SK-N-MC (cell line): ENCODE results near the gene LARP1B.
"Not testable (repeated sequence)": the region's sequence is repeated elsewhere in the genome, so short reads cannot be mapped to it uniquely, and the experiment has no call there.

Experiments
- DNase-seq: peaks from one replicate; pipeline ENCODE4 v3.0.0-alpha.2; 2011; ENCODE audit warnings: low read depth, low spot score
- H3K27ac ChIP-seq: fragments of 200-600 bp; sonication (generic); 2 replicates; pipeline ENCODE4 v1.5.1; 2016; ENCODE audit warnings: mixed run types
- H3K36me3 ChIP-seq: fragments of 200-600 bp; sonication (generic); 2 replicates; pipeline ENCODE4 v1.6.1; 2017; ENCODE audit warnings: antibody characterized with exemption, low read length, mixed read lengths; ENCODE audit not compliant: insufficient read depth
- H3K4me3 ChIP-seq: fragments of 200-600 bp; sonication (generic); 2 replicates; pipeline ENCODE4 v1.5.1; 2016
- H3K9ac ChIP-seq: fragments of 200-600 bp; sonication (generic); 2 replicates; pipeline ENCODE4 v1.8.0; 2017; ENCODE audit warnings: mixed run types, mixed read lengths; ENCODE audit not compliant: insufficient read length
- H3K9me3 ChIP-seq: fragments of 200-600 bp; sonication (generic); 2 replicates; pipeline ENCODE4 v1.6.1; 2017; ENCODE audit warnings: low read depth, mild to moderate bottlenecking, antibody characterized with exemption, low read length, moderate library complexity, mixed read lengths
- EZH2 ChIP-seq: fragments of 200-600 bp; sonication (generic); IDR thresholded peaks from one replicate; pipeline ENCODE4 v1.6.1; 2017; ENCODE audit warnings: antibody characterized with exemption
- FOXP2 ChIP-seq: optimal IDR thresholded peaks from 2 replicates; pipeline ENCODE3; 2011; ENCODE audit warnings: mild to moderate bottlenecking, moderate library complexity; ENCODE audit not compliant: insufficient read depth; ENCODE audit errors: extremely low read length, control extremely low read depth
- POLR2AphosphoS5 ChIP-seq: IDR thresholded peaks from 2 replicates; pipeline ENCODE4 v1.6.1; 2012; ENCODE audit warnings: mild to moderate bottlenecking, low read depth, low read length, borderline replicate concordance

The LARP1B gene

DNA sequence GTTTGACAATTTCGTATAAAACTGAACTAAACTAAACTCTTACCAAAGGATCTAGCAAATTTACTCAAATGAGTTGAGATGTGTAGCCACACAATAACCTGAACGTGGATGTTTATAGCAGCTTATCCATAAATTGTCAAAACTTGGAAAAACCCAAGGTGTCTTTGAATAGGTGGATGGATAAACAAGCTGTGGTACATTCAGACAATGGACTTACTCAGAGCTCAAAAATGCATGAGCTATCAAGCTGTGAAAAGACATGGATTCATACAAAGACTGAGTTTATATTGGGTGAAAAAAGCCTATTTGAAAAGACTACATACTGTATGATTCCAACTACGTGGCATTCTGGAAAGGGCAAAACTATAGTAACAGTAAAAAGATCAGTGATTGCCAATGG is 69.5 kb downstream of the LARP1B start:
- no peaks in the 10 kb centered on the region for H3K9me3 ChIP-seq
- DNase-seq, result no peak
- TF ChIP-seq POLR2AphosphoS5 (no peak), FOXP2 (no peak), EZH2 (no peak)
- no peak overlapping the region for H3K4me3 ChIP-seq
- H3K27ac ChIP-seq, result no peak overlapping the region
- no peak overlapping the region for H3K9ac ChIP-seq
- H3K36me3 ChIP-seq, result no peaks in the 10 kb centered on the region

DNA sequence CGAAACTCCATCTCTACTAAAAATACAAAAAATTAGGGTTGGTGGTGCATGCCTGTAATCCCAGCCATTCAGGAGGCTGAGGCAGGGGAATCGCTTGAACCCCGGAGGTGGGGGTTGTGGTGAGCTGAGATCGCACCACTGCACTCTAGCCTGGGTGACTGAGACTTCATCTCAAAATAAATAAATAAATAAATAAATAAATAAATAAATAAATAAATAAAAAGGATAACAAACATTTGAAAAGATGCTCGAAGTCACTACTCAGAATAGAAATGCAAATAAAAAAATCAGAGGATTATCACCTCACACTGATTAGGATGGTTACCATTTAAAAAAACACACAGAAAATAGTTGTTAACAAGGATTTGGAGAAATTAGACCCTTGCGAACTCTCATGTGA is 73.8 kb downstream of the LARP1B start:
- H3K27ac ChIP-seq, result no peak overlapping the region
- H3K9me3 ChIP-seq, result no peaks in the 10 kb centered on the region
- no peaks in the 10 kb centered on the region for H3K36me3 ChIP-seq
- no peak overlapping the region for H3K4me3 ChIP-seq
- H3K9ac ChIP-seq, result no peak overlapping the region
- DNase-seq, result no peak
- TF ChIP-seq FOXP2 (no peak), EZH2 (no peak), POLR2AphosphoS5 (no peak)

DNA sequence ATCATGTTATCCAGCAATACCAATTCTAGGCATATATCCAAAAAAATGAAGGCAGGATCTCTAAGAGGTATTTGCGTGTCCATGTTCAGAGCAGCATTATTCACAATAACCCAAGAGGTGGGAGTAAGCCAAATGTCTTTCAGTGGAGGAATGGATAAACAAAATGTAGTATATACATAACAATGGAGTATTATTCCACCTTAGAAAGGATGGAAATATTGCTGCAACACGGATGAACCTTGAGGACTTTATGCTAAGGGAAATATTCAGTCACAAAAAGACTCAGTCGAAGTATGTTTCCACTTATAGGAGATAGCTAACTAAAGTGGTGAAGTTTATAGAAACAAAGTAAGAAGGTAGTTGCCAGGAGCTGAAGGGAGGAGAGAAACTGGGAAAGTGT is 74.3 kb downstream of the LARP1B start:
- Histone ChIP-seq H3K9me3 (no peaks in the 10 kb centered on the region), H3K36me3 (no peaks in the 10 kb centered on the region), H3K4me3 (no peak overlapping the region), H3K27ac (no peak overlapping the region), H3K9ac (no peak overlapping the region)
- DNase-seq, result no peak
- TF ChIP-seq POLR2AphosphoS5, result no peak

DNA sequence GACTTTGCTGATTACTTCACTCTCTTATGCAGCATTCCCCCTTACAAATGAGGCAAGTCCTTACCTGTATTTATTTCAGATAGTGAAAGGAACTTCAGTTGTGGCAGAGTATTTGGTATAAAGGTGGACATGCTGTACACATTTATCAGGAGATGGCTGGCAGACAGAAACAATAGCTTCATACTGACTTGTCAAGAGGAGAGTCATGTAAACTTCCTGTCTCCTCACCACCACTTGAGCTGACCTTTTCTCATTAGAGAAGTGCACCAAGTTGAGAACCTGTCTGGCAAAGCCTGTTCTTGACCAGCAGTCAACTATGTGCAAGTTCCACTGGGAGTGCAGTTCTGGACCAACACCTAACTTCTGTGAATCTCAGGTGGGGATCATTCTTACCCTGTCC is 80.8 kb downstream of the LARP1B start:
- Histone ChIP-seq H3K9me3 (no peaks in the 10 kb centered on the region), H3K27ac (no peak overlapping the region), H3K36me3 (no peaks in the 10 kb centered on the region), H3K4me3 (no peak overlapping the region), H3K9ac (no peak overlapping the region)
- no peak for DNase-seq
- TF ChIP-seq POLR2AphosphoS5 (no peak), FOXP2 (no peak), EZH2 (no peak)

DNA sequence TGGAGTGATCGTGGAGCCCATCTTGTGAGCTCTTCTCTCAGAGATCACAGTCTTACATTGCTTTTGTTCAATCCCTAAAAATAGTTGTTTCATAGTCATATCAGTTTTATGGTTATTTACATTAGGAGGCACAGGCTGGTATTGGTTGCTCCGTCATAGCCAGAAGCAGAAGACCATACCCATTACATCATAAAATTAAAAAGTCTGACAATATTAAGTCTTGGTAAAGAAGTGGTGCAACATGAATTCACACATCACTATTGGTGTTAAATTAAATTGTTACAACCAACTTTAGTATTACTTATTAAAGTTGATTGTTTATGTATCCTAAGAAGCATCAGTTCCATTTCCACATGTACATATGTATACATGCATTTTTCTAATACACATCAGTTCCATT is 84.6 kb downstream of the LARP1B start:
- H3K9me3 ChIP-seq, result no peaks in the 10 kb centered on the region
- no peak overlapping the region for H3K9ac ChIP-seq
- H3K27ac ChIP-seq, result no peak overlapping the region
- H3K36me3 ChIP-seq, result no peaks in the 10 kb centered on the region
- DNase-seq, result no peak
- H3K4me3 ChIP-seq, result no peak overlapping the region
- TF ChIP-seq POLR2AphosphoS5 (no peak), EZH2 (no peak), FOXP2 (no peak)

DNA sequence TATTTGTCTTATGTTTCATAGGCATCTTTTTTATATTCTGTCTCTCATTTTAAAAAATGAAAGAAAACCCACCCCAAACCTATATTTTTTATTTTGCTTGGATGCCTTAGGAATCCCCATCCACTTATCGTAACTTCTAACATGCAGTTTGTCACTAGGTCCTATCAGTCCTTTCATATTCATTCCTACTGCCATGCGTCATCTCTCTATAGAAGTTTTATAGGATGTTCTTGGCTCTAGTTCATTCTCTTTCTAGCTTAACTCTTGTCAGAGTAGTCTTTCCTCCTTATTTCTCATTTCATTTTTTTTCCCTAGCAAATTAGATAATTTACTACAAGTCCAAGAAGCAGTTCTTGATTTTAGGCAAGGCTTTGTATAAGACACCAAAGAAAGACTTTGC is 92.7 kb downstream of the LARP1B start:
- H3K9me3 ChIP-seq, result no peaks in the 10 kb centered on the region; the same call in 1 of the 2 replicates
- TF ChIP-seq FOXP2, result no peak
- no peak for TF ChIP-seq EZH2
- TF ChIP-seq POLR2AphosphoS5, result no peak
- H3K9ac ChIP-seq, result no peak overlapping the region

DNA sequence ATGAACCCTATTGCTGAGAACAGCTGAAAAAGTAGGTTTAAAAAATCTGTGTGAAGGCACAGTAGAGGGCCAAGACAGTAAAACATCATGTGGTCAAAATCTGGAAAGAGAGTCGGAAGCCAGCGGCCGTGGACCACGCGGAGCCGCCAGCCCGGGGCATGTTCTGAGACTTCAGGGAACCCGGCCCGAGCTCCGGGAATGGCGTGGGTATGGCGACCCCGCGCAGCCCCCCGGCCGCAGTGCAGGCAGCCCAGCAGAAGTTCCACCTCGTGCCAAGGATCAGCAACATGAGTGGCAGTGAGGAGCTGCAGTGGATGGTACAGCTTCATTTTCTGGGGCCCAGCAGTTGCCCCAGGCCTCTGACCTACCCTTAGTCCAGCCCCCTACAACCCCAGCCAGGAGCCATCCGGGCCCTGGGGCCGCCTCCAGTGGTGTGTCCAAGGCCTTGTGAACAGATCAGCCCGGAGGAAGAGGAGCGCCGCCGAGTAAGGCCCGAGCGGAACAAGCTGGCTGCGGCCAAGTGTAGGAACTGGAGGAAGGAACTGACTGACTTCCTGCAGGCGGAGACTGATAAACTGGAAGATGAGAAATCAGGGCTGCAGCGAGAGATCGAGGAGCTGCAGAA is 94.2 kb downstream of the LARP1B start:
- H3K27ac ChIP-seq, result no peak overlapping the region
- DNase-seq, result no peak
- no peaks in the 10 kb centered on the region; the same call in 1 of the 2 replicates for H3K36me3 ChIP-seq
- no peaks in the 10 kb centered on the region; the same call in 1 of the 2 replicates for H3K9me3 ChIP-seq
- TF ChIP-seq EZH2, result no peak
- TF ChIP-seq FOXP2, result no peak
- TF ChIP-seq POLR2AphosphoS5, result no peak
- no peak overlapping the region for H3K9ac ChIP-seq
- H3K4me3 ChIP-seq, result no peak overlapping the region

More for the DNA sequence above, 92.7 kb downstream of the LARP1B start:
- no peak overlapping the region for H3K4me3 ChIP-seq
- no peaks in the 10 kb centered on the region; the same call in 1 of the 2 replicates for H3K36me3 ChIP-seq
- no peak overlapping the region for H3K27ac ChIP-seq
- DNase-seq, result no peak

GRCh38 chr4:128155874-128156456 is 94.9 kb downstream of the LARP1B start:
- no peak overlapping the region for H3K27ac ChIP-seq
- DNase-seq, result no peak

DNA sequence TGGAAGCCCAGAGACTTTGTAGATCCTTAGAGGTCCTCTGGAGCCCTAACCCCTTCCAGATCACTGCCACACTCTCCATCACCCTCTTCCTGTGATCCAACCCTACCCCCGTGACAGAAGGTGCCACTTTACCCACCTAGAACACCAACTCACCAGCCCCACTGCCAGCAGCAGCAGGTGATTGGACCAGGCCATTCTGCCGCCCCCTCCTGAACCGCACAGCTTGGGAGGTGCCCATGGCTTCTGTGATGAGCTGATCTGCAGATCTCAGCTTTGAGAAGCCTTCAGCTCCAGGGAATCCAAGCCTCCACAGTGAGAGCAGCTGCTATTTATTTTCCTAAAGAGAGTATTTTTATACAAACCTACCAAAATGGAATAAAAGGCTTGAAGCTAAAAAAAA is 95.4 kb downstream of the LARP1B start:
- H3K36me3 ChIP-seq, H3K9me3 ChIP-seq, H3K9ac ChIP-seq, H3K27ac ChIP-seq, DNase-seq, H3K4me3 ChIP-seq: not testable (repeated sequence)

More at GRCh38 chr4:128155874-128156456, 94.9 kb downstream of the LARP1B start:
- Histone ChIP-seq H3K9ac (no peak overlapping the region), H3K36me3 (no peaks in the 10 kb centered on the region; the same call in 1 of the 2 replicates), H3K4me3 (no peak overlapping the region), H3K9me3 (no peaks in the 10 kb centered on the region; the same call in 1 of the 2 replicates)
- TF ChIP-seq FOXP2 (no peak), EZH2 (no peak), POLR2AphosphoS5 (no peak)
